ENCODE results near the gene FAM171A2. TPM values are rescaled to one million over a fixed set of nuclear protein-coding genes. Genes with fewer than 3 reads are reported as not detected.

Gene FAM171A2
- total and polyA plus RNA-seq, 2 of the 8 experiments (the other 6 are each of a cell fraction or from before 2014, with no cell fraction given) = 21.9 to 24.1 TPM

- Histone ChIP-seq H3K4me1 (replicated peaks in 1 of 4; ENCODE audit: control insufficient read depth in 3 of 4, insufficient read depth in 4 of 4, low read length in 3 of 4) (peaks cover 0 to 2% (median 2%) of the 10 kb centered on the region in 4 experiments; a peak in 4 of 7 replicates), H3K23me2 (ENCODE audit: low read depth, low read length) (no peaks in the 10 kb centered on the region; the same call in 1 of the 2 replicates), H4K5ac (ENCODE audit: insufficient read length, low read depth, low read length) (no peak overlapping the region), H3K27me3 (replicated peaks in 1 of 4; ENCODE audit: control insufficient read depth in 3 of 4, extremely low read depth in 1 of 4, insufficient read depth in 3 of 4, low read length in 3 of 4) (peaks cover 0 to 2% (median under 1%) of the 10 kb centered on the region in 4 experiments; a peak in 1 of 7 replicates), H3K9ac (replicated peaks in 1 of 4; ENCODE audit: extremely low read depth in 1 of 4, low read depth in 3 of 4, low read length in 3 of 4) (no peak overlapping the region), H4K91ac (replicated peaks; ENCODE audit: insufficient read length, low read length) (no peak overlapping the region), H4K20me1 (replicated peaks in 1 of 2; ENCODE audit: control insufficient read depth in 1 of 2, insufficient read depth in 2 of 2, low read length in 2 of 2) (no peaks in the 10 kb centered on the region), H3K79me1 (ENCODE audit: low read depth, low read length) (no peaks in the 10 kb centered on the region), H3K36me3 (ENCODE audit: control insufficient read depth in 2 of 4, insufficient read depth in 4 of 4, low read length in 3 of 4) (no peaks in the 10 kb centered on the region), H2AK5ac (ENCODE audit: low read depth, low read length) (no peak overlapping the region), H3K9me3 (ENCODE audit: insufficient read depth in 2 of 2, low read depth in 1 of 2, low read length in 1 of 2) (no peaks in the 10 kb centered on the region), H3K18ac (ENCODE audit: extremely low read depth, low read length) (no peak overlapping the region), H3K23ac (ENCODE audit: insufficient read length) (no peak overlapping the region), H3K4ac (replicated peaks; ENCODE audit: insufficient read length, low read depth, low read length) (no peak overlapping the region), H3K4me3 (ENCODE audit: extremely low read depth in 1 of 4, insufficient read depth in 2 of 4, low read depth in 3 of 4, low read length in 4 of 4) (no peak overlapping the region), H2BK20ac (ENCODE audit: low read length) (no peak overlapping the region), H2BK120ac (replicated peaks; ENCODE audit: low read depth, low read length) (no peak overlapping the region), H2BK12ac (ENCODE audit: low read depth, low read length) (no peak overlapping the region), H3K79me2 (ENCODE audit: control insufficient read depth in 1 of 2, insufficient read depth in 2 of 2, low read length in 2 of 2) (no peaks in the 10 kb centered on the region), H3K27ac (ENCODE audit: low read depth, low read length) (no peak overlapping the region), H4K8ac (ENCODE audit: extremely low read depth, insufficient read depth, low read length) (no peak overlapping the region), H3K4me2 (ENCODE audit: insufficient read depth in 1 of 2, low read depth in 2 of 2, low read length in 2 of 2) (no peak overlapping the region), H2BK15ac (ENCODE audit: low read length) (no peak overlapping the region), H2AFZ (ENCODE audit: low read length) (no peak overlapping the region), H2BK5ac (ENCODE audit: low read depth, low read length) (no peak overlapping the region), H3K14ac (ENCODE audit: insufficient read length) (no peak overlapping the region), H3K56ac (replicated peaks; ENCODE audit: insufficient read length, low read depth, low read length) (no peak overlapping the region)
- POLR2A ChIA-PET (ENCODE audit: partially characterized antibody) = interaction anchor here (1.1 to 3.1 kb wide), 3 partner anchors 11 to 132 kb away, joined by 4 to 15 read pairs (median 4); partner anchors contain the start of gene GRN
- no peak for TF ChIP-seq BRCA1 (IDR thresholded peaks at IDR 0.05; ENCODE audit: low read depth, low read length)
- TF ChIP-seq RNF2 (IDR thresholded peaks at IDR 0.05; ENCODE audit: borderline replicate concordance, low read depth, low read length, missing control alignments, poor library complexity, severe bottlenecking) = no peak
- TF ChIP-seq EZH2 (IDR thresholded peaks at IDR 0.05; ENCODE audit: low read depth, low read length, severe bottlenecking) = no peak
- TF ChIP-seq TBP (IDR thresholded peaks at IDR 0.05; ENCODE audit: low read depth, low read length) = no peak
- TF ChIP-seq ASH2L (IDR thresholded peaks at IDR 0.05; ENCODE audit: low read length) = no peak
- TF ChIP-seq TEAD4 (IDR thresholded peaks at IDR 0.05; ENCODE audit: low read depth, low read length) = no peak
- no peak for TF ChIP-seq GABPA (IDR thresholded peaks at IDR 0.05; ENCODE audit: borderline replicate concordance, insufficient read depth, low read length)
- TF ChIP-seq RXRA (IDR thresholded peaks at IDR 0.05; ENCODE audit: insufficient read depth, low read depth, low read length) = no peak
- no peak for TF ChIP-seq POU5F1 (IDR thresholded peaks at IDR 0.05; ENCODE audit: low read depth, low read length)
- TF ChIP-seq CEBPB (IDR thresholded peaks at IDR 0.05; ENCODE audit: low read depth, low read length) = no peak
- TF ChIP-seq CBX8 (IDR thresholded peaks at IDR 0.05; ENCODE audit: borderline replicate concordance, low read depth, low read length) = no peak
- no peak for TF ChIP-seq POLR2AphosphoS5 (IDR thresholded peaks at IDR 0.05; ENCODE audit: low read depth, low read length)
- TF ChIP-seq SUZ12 (IDR thresholded peaks at IDR 0.05; ENCODE audit: low read length) = no peak
- 100% methylated on average over 5 of the region's 5 CpGs; no CpG with 5 or more reads in 1 of the 2 experiments for WGBS, 2 experiments (ENCODE audit: extremely low coverage in 1 of 2, insufficient coverage in 1 of 2, insufficient read length in 1 of 2, insufficient replicate concordance in 2 of 2, low coverage in 1 of 2, low lambda C conversion rate in 2 of 2, missing lambda C conversion rate in 1 of 2)
- CTCF ChIA-PET (ENCODE audit: partially characterized antibody) = interaction anchor here (0.6 to 11.0 kb wide), 10 partner anchors 8 to 130 kb away, joined by 3 to 158 read pairs (median 10); partner anchors contain the start of genes FAM171A2 and GRN
- no peak for FAIRE-seq
- no peak for DNase-seq (ENCODE audit: low read depth in 1 of 2, low spot score in 2 of 2)
These were observed 30.3 kb downstream of the FAM171A2 start for GRCh38 chr17:44333371-44333770.

Measured in H1 (cell line).